ENCODE measurements around the gene AURKA. TPM values are rescaled to one million over a fixed set of nuclear protein-coding genes. Genes with fewer than 3 reads are reported as not detected.

The AURKA gene
- total and polyA plus RNA-seq, 2 of the 8 experiments (the other 6 are each of a cell fraction or from before 2014, with no cell fraction given): 45.8 to 84.8 TPM

DNA sequence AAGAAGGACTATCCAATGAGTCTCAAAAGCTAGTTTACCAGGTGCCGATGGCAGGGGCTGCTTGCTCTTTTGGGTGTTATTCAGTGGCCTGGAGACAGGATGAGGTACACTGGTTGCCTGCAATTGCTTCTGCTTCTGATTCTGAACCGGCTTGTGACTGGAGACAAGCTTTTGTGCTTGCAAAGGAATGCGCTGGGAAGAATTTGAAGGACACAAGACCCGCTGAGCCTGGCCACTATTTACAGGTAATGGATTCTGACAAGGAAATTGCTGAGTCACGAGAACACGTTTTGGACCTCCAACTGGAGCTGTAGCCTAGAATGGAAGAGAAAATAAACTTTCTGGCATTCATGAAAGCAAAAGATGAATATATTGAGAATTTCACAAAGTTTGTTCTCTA is 5.8 kb downstream of the AURKA start:
- Histone ChIP-seq H2BK5ac (ENCODE audit: low read depth, low read length) (no peak overlapping the region), H3K23ac (ENCODE audit: insufficient read length) (no peak overlapping the region), H3K23me2 (ENCODE audit: low read depth, low read length) (peaks cover 3% of the 10 kb centered on the region), H4K8ac (ENCODE audit: extremely low read depth, insufficient read depth, low read length) (no peak overlapping the region), H3K4me1 (replicated peaks in 1 of 4; ENCODE audit: control insufficient read depth in 3 of 4, insufficient read depth in 4 of 4, low read length in 3 of 4) (no peaks in the 10 kb centered on the region; a peak in 2 of 7 replicates), H3K9me3 (ENCODE audit: insufficient read depth in 2 of 2, low read depth in 1 of 2, low read length in 1 of 2) (no peaks in the 10 kb centered on the region), H4K5ac (ENCODE audit: insufficient read length, low read depth, low read length) (no peak overlapping the region), H2AFZ (ENCODE audit: low read length) (no peak overlapping the region), H2BK15ac (ENCODE audit: low read length) (no peak overlapping the region), H3K9ac (replicated peaks in 1 of 4; ENCODE audit: extremely low read depth in 1 of 4, low read depth in 3 of 4, low read length in 3 of 4) (no peak overlapping the region), H3K4me3 (ENCODE audit: extremely low read depth in 1 of 4, insufficient read depth in 2 of 4, low read depth in 3 of 4, low read length in 4 of 4) (no peak overlapping the region), H4K91ac (replicated peaks; ENCODE audit: insufficient read length, low read length) (no peak overlapping the region), H3K18ac (ENCODE audit: extremely low read depth, low read length) (no peak overlapping the region), H3K14ac (ENCODE audit: insufficient read length) (no peak overlapping the region), H3K56ac (replicated peaks; ENCODE audit: insufficient read length, low read depth, low read length) (no peak overlapping the region), H3K36me3 (ENCODE audit: control insufficient read depth in 2 of 4, insufficient read depth in 4 of 4, low read length in 3 of 4) (peaks cover 16 to 67% (median 54%) of the 10 kb centered on the region in 4 experiments), H3K79me2 (ENCODE audit: control insufficient read depth in 1 of 2, insufficient read depth in 2 of 2, low read length in 2 of 2) (peaks cover 11 to 74% of the 10 kb centered on the region in 2 experiments), H2BK12ac (ENCODE audit: low read depth, low read length) (no peak overlapping the region), H4K20me1 (replicated peaks in 1 of 2; ENCODE audit: control insufficient read depth in 1 of 2, insufficient read depth in 2 of 2, low read length in 2 of 2) (peaks cover 5 to 18% of the 10 kb centered on the region in 2 experiments), H2BK20ac (ENCODE audit: low read length) (no peak overlapping the region), H2AK5ac (ENCODE audit: low read depth, low read length) (no peak overlapping the region), H2BK120ac (replicated peaks; ENCODE audit: low read depth, low read length) (no peak overlapping the region), H3K4ac (replicated peaks; ENCODE audit: insufficient read length, low read depth, low read length) (no peak overlapping the region), H3K27me3 (replicated peaks in 1 of 4; ENCODE audit: control insufficient read depth in 3 of 4, extremely low read depth in 1 of 4, insufficient read depth in 3 of 4, low read length in 3 of 4) (no peaks in the 10 kb centered on the region), H3K79me1 (ENCODE audit: low read depth, low read length) (peaks cover 13% of the 10 kb centered on the region), H3K27ac (ENCODE audit: low read depth, low read length) (no peak overlapping the region), H3K4me2 (ENCODE audit: insufficient read depth in 1 of 2, low read depth in 2 of 2, low read length in 2 of 2) (no peak overlapping the region)
- ChIA-PET POLR2A (ENCODE audit: partially characterized antibody) (interaction anchor here (0.7 to 2.5 kb wide), 3 partner anchors 9 to 14 kb away, joined by 3 to 11 read pairs (median 4); no protein-coding TSS in a partner anchor), CTCF (ENCODE audit: partially characterized antibody) (interaction anchor here (0.7 kb wide), 1 partner anchor 129 kb away, joined by 3 read pairs; no protein-coding TSS in a partner anchor)
- DNase-seq (ENCODE audit: low read depth in 1 of 2, low spot score in 2 of 2) (no peak), FAIRE-seq (no peak)
- 91% methylated on average over 6 of the region's 6 CpGs; no CpG with 5 or more reads in 1 of the 2 experiments for WGBS, 2 experiments (ENCODE audit: extremely low coverage in 1 of 2, insufficient coverage in 1 of 2, insufficient read length in 1 of 2, insufficient replicate concordance in 2 of 2, low coverage in 1 of 2, low lambda C conversion rate in 2 of 2, missing lambda C conversion rate in 1 of 2)
- no peak for TF ChIP-seq RBBP5 (IDR thresholded peaks at IDR 0.05; ENCODE audit: borderline replicate concordance, low read depth, low read length)
- TF ChIP-seq BACH1 (IDR thresholded peaks at IDR 0.05; ENCODE audit: low read length): no peak
- no peak for TF ChIP-seq KDM4A (IDR thresholded peaks at IDR 0.05; ENCODE audit: low read depth, low read length, severe bottlenecking)
- TF ChIP-seq POLR2AphosphoS5 (IDR thresholded peaks at IDR 0.05; ENCODE audit: low read depth, low read length): no peak
- no peak for TF ChIP-seq SIX5 (IDR thresholded peaks at IDR 0.05; ENCODE audit: low read depth, low read length)
- no peak for TF ChIP-seq RFX5 (IDR thresholded peaks at IDR 0.05; ENCODE audit: borderline replicate concordance, low read depth, low read length)

Data from H1 (cell line).